HG02571 (cell line): ENCODE data around the gene LAD1.

ENCODE experiments used
- ATAC-seq: cut with Tn5 transposase; IDR thresholded peaks from one replicate; pipeline ENCODE4 v1.9.1; 2021; ENCODE audit warnings: mild to moderate bottlenecking, moderate library complexity; ENCODE audit not compliant: unreplicated experiment

Gene LAD1

GRCh38 chr1:201399018-201399351 lies at the start of gene LAD1:
LAD1 (minus strand) TSS chr1:201399324; CDS start chr1:201399306, 18 bp downstream.
- no peak for ATAC-seq

- peak; percentile 72 for ATAC-seq
Measured at GRCh38 chr1:201447903-201448871, 49.1 kb upstream of the LAD1 start.

GRCh38 chr1:201445310-201445709 lies 46.2 kb upstream of the LAD1 start:
- no peak for ATAC-seq

GRCh38 chr1:201444792-201445191 lies 45.7 kb upstream of the LAD1 start:
- ATAC-seq: no peak

GRCh38 chr1:201443747-201444146 lies 44.6 kb upstream of the LAD1 start:
- ATAC-seq: no peak

GRCh38 chr1:201436969-201437368 lies 37.8 kb upstream of the LAD1 start:
- ATAC-seq: no peak

GRCh38 chr1:201436393-201436792 lies 37.3 kb upstream of the LAD1 start:
- ATAC-seq: no peak

- no peak for ATAC-seq
Measured at GRCh38 chr1:201434266-201434665, 35.1 kb upstream of the LAD1 start.

GRCh38 chr1:201433609-201434008 lies 34.5 kb upstream of the LAD1 start:
- ATAC-seq: no peak

GRCh38 chr1:201430776-201431175 lies 31.7 kb upstream of the LAD1 start:
- no peak for ATAC-seq

GRCh38 chr1:201429736-201430501 lies 30.8 kb upstream of the LAD1 start:
- no peak for ATAC-seq

GRCh38 chr1:201427963-201428362 lies 28.8 kb upstream of the LAD1 start:
- ATAC-seq: no peak

GRCh38 chr1:201426479-201427310 lies 27.6 kb upstream of the LAD1 start:
- ATAC-seq: no peak

GRCh38 chr1:201424146-201424545 lies 25.0 kb upstream of the LAD1 start:
- ATAC-seq: no peak

GRCh38 chr1:201423655-201424054 lies 24.5 kb upstream of the LAD1 start:
- no peak for ATAC-seq

- no peak for ATAC-seq
Measured at GRCh38 chr1:201422436-201423030, 23.4 kb upstream of the LAD1 start.

GRCh38 chr1:201422026-201422425 lies 22.9 kb upstream of the LAD1 start:
- ATAC-seq: no peak

GRCh38 chr1:201421041-201421440 lies 21.9 kb upstream of the LAD1 start:
- no peak for ATAC-seq

- no peak for ATAC-seq
Measured at GRCh38 chr1:201420608-201421002, 21.5 kb upstream of the LAD1 start.

- ATAC-seq: no peak
Measured at GRCh38 chr1:201419746-201420607, 20.9 kb upstream of the LAD1 start.
